ENCODE results near the gene CPHXL2. TPM values are rescaled to one million over a fixed set of nuclear protein-coding genes. Genes with fewer than 3 reads are reported as not detected.

Gene CPHXL2
- total RNA-seq, 1 donor from 2014 or later = not detected

GRCh38 chr16:75687361-75687760, 10.6 kb upstream of the CPHXL2 start:
- no peak for ATAC-seq (ENCODE audit: low read depth)
- no peak for DNase-seq
- H3K36me3 Mint-ChIP-seq (ENCODE audit: low read depth) = no peaks in the 10 kb centered on the region
- no peaks in the 10 kb centered on the region for H3K9me3 Mint-ChIP-seq
- CTCF ChIA-PET = no interaction called here
- no peak overlapping the region for H3K27ac Mint-ChIP-seq
- intact Hi-C loops (cut with micrococcal nuclease) = no loop called here
- POLR2A ChIA-PET = no interaction called here
- TF ChIP-seq CTCF (IDR thresholded peaks at IDR 0.05) = no peak
- H3K27me3 Mint-ChIP-seq = no peaks in the 10 kb centered on the region
- no peaks in the 10 kb centered on the region for H3K4me1 Mint-ChIP-seq
- no peak overlapping the region for H3K4me3 Mint-ChIP-seq

GRCh38 chr16:75682308-75682707, 5.5 kb upstream of the CPHXL2 start:
- TF ChIP-seq CTCF (IDR thresholded peaks at IDR 0.05) = no peak
- ATAC-seq (ENCODE audit: low read depth) = no peak
- Mint-ChIP-seq H3K27me3 (no peaks in the 10 kb centered on the region), H3K4me1 (no peaks in the 10 kb centered on the region), H3K36me3 (ENCODE audit: low read depth) (no peaks in the 10 kb centered on the region), H3K27ac (no peak overlapping the region), H3K9me3 (no peaks in the 10 kb centered on the region), H3K4me3 (no peak overlapping the region)
- no peak for DNase-seq
- CTCF ChIA-PET = no interaction called here
- intact Hi-C loops (cut with micrococcal nuclease) = no loop called here
- POLR2A ChIA-PET = no interaction called here

- H3K9me3 Mint-ChIP-seq = no peaks in the 10 kb centered on the region
- DNase-seq (no peak), ATAC-seq (ENCODE audit: low read depth) (no peak)
- H3K27ac Mint-ChIP-seq = no peak overlapping the region
- CTCF ChIA-PET = no interaction called here
- H3K36me3 Mint-ChIP-seq (ENCODE audit: low read depth) = no peaks in the 10 kb centered on the region
- no peaks in the 10 kb centered on the region for H3K4me1 Mint-ChIP-seq
- no peak for TF ChIP-seq CTCF (IDR thresholded peaks at IDR 0.05)
- POLR2A ChIA-PET = no interaction called here
- no peak overlapping the region for H3K4me3 Mint-ChIP-seq
- no peaks in the 10 kb centered on the region for H3K27me3 Mint-ChIP-seq
- intact Hi-C loops (cut with micrococcal nuclease) = no loop called here
Observed at GRCh38 chr16:75679366-75679765, 2.6 kb upstream of the CPHXL2 start.

- Mint-ChIP-seq H3K27me3 (no peaks in the 10 kb centered on the region), H3K4me3 (no peak overlapping the region), H3K36me3 (ENCODE audit: low read depth) (no peaks in the 10 kb centered on the region), H3K9me3 (no peaks in the 10 kb centered on the region), H3K27ac (no peak overlapping the region), H3K4me1 (no peaks in the 10 kb centered on the region)
- ATAC-seq (ENCODE audit: low read depth) (no peak), DNase-seq (no peak)
- ChIA-PET POLR2A (no interaction called here), CTCF (no interaction called here)
- intact Hi-C loops (cut with micrococcal nuclease) = no loop called here
- TF ChIP-seq CTCF (IDR thresholded peaks at IDR 0.05) = no peak
Observed at GRCh38 chr16:75667503-75667902, 9.3 kb downstream of the CPHXL2 start.

- intact Hi-C loops (cut with micrococcal nuclease) = no loop called here
- ChIA-PET POLR2A (no interaction called here), CTCF (no interaction called here)
- Mint-ChIP-seq H3K27ac (no peak overlapping the region), H3K4me3 (no peak overlapping the region), H3K27me3 (no peaks in the 10 kb centered on the region), H3K9me3 (no peaks in the 10 kb centered on the region), H3K4me1 (peaks cover 1% of the 10 kb centered on the region), H3K36me3 (ENCODE audit: low read depth) (peaks cover 40% of the 10 kb centered on the region)
- DNase-seq (no peak), ATAC-seq (ENCODE audit: low read depth) (no peak)
- TF ChIP-seq CTCF (IDR thresholded peaks at IDR 0.05) = no peak
Observed at GRCh38 chr16:75660726-75661302, 16.0 kb downstream of the CPHXL2 start.
